Inflammatory macrophage treated with lipopolysaccharide for 1 hour (primary cell): Measurements from ENCODE around the gene DYNC1H1.

ENCODE experiments used
- DNase-seq, 2 donors: peaks; one replicate each; pipeline ENCODE4 v3.0.0-alpha.2; 2020 to 2022

Gene DYNC1H1

GRCh38 chr14:102095231-102095870, 131.0 kb downstream of the DYNC1H1 start:
- DNase-seq, result peak in 1 of 2 donors; percentile 13

GRCh38 chr14:102095871-102096568, 131.6 kb downstream of the DYNC1H1 start:
- no peak for DNase-seq

GRCh38 chr14:102096569-102097188, 132.3 kb downstream of the DYNC1H1 start:
- peak; percentile 56 to 93 for DNase-seq

GRCh38 chr14:102097441-102098135, 133.2 kb downstream of the DYNC1H1 start:
- no peak for DNase-seq

- DNase-seq, result peak in 1 of 2 donors; percentile 16
Measured at GRCh38 chr14:102103062-102103695, 138.8 kb downstream of the DYNC1H1 start.

- no peak for DNase-seq
Measured at GRCh38 chr14:102105369-102105768, 141.0 kb downstream of the DYNC1H1 start.
